ENCODE results near the gene KLF4.

- no peak for TF ChIP-seq CTCF (conservative IDR thresholded peaks at IDR 0.05 in 1 of 2, IDR thresholded peaks at IDR 0.05 in 1 of 2; ENCODE audit: extremely low read depth in 1 of 2, insufficient read depth in 1 of 2, low read depth in 1 of 2, low read length in 2 of 2)
- no peak for TF ChIP-seq EZH2 (IDR thresholded peaks at IDR 0.05; ENCODE audit: borderline replicate concordance, low read length)
These were observed 54.2 kb downstream of the KLF4 start for GRCh38 chr9:107435415-107435814.
